ENCODE results near the gene COL19A1.

- TF ChIP-seq, protein P1, sequence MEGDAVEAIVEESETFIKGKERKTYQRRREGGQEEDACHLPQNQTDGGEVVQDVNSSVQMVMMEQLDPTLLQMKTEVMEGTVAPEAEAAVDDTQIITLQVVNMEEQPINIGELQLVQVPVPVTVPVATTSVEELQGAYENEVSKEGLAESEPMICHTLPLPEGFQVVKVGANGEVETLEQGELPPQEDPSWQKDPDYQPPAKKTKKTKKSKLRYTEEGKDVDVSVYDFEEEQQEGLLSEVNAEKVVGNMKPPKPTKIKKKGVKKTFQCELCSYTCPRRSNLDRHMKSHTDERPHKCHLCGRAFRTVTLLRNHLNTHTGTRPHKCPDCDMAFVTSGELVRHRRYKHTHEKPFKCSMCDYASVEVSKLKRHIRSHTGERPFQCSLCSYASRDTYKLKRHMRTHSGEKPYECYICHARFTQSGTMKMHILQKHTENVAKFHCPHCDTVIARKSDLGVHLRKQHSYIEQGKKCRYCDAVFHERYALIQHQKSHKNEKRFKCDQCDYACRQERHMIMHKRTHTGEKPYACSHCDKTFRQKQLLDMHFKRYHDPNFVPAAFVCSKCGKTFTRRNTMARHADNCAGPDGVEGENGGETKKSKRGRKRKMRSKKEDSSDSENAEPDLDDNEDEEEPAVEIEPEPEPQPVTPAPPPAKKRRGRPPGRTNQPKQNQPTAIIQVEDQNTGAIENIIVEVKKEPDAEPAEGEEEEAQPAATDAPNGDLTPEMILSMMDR (optimal IDR thresholded peaks at IDR 0.05 in 1 of 3, IDR thresholded peaks at IDR 0.05 in 1 of 3, conservative IDR thresholded peaks at IDR 0.05 in 1 of 3; ENCODE audit: extremely low read depth in 1 of 3, insufficient read depth in 2 of 3, low read length in 3 of 3), result no peak
- TF ChIP-seq EZH2 (IDR thresholded peaks at IDR 0.05; ENCODE audit: low read length), result no peak
These were observed 167.4 kb downstream of the COL19A1 start for GRCh38 chr6:70033781-70034180.

All from keratinocyte (primary cell).